A673 (cell line): ENCODE measurements around the gene TXNDC15. TPM values are rescaled to one million over a fixed set of nuclear protein-coding genes. Genes with fewer than 3 reads are reported as not detected.

ENCODE experiments used
- BruUV-seq: library from RNA; stranded (reverse); fragments of 400-500 nt; replicated peaks from 2 replicates; lab custom pipeline; 2021; lab: Mats Ljungman, UMichigan
- CTCF ChIA-PET: fragments of 300-600 bp; sonication (Branson Sonifier 250); formaldehyde crosslinking; loops from one replicate; lab custom pipeline; 2022; ENCODE audit warnings: antibody characterized with exemption; lab: Charles Lee
- POLR2A ChIA-PET: fragments of 300-600 bp; sonication (Branson Sonifier 250); formaldehyde crosslinking; loops from one replicate; lab custom pipeline; 2022; ENCODE audit warnings: antibody characterized with exemption; ENCODE audit not compliant: low non-redundant PET; lab: Charles Lee
- DNase-seq: peaks from one replicate; pipeline ENCODE4 v3.0.0-alpha.2; 2015; ENCODE audit warnings: low spot score
- H3K27ac ChIP-seq: fragments of 200-600 bp; sonication (generic); 2 replicates; pipeline ENCODE4 v1.5.1; 2016; ENCODE audit warnings: mixed run types, low read depth, mild to moderate bottlenecking, mixed read lengths, antibody characterized with exemption, low read length; ENCODE audit not compliant: poor library complexity, severe bottlenecking
- H3K27me3 ChIP-seq: fragments of 200-600 bp; sonication (generic); replicated peaks from 2 replicates; pipeline ENCODE4 v1.6.1; 2017; ENCODE audit warnings: mixed run types, low read depth, mild to moderate bottlenecking, mixed read lengths, antibody characterized with exemption, low read length; ENCODE audit not compliant: insufficient read depth, poor library complexity
- H3K36me3 ChIP-seq: fragments of 200-600 bp; sonication (generic); 2 replicates; pipeline ENCODE4 v1.6.1; 2016; ENCODE audit warnings: mixed run types, mild to moderate bottlenecking, mixed read lengths, antibody characterized with exemption, low read length; ENCODE audit not compliant: insufficient read depth, poor library complexity, severe bottlenecking
- H3K4me1 ChIP-seq: fragments of 200-600 bp; sonication (generic); 2 replicates; pipeline ENCODE4 v1.6.1; 2017; ENCODE audit warnings: mixed run types, mild to moderate bottlenecking, mixed read lengths, antibody characterized with exemption, low read length; ENCODE audit not compliant: insufficient read depth, poor library complexity, severe bottlenecking
- H3K4me3 ChIP-seq: fragments of 200-600 bp; sonication (generic); 2 replicates; pipeline ENCODE4 v1.5.1; 2016; ENCODE audit warnings: low read depth, mixed run types, mild to moderate bottlenecking, mixed read lengths, low read length; ENCODE audit not compliant: poor library complexity, severe bottlenecking
- H3K9me3 ChIP-seq: fragments of 200-600 bp; sonication (generic); 2 replicates; pipeline ENCODE4 v1.6.1; 2016; ENCODE audit warnings: mixed run types, low read depth, mild to moderate bottlenecking, mixed read lengths, antibody characterized with exemption, low read length; ENCODE audit not compliant: poor library complexity, severe bottlenecking
- EZH2 ChIP-seq: fragments of 200-600 bp; sonication (generic); IDR thresholded peaks from 2 replicates; pipeline ENCODE4 v1.6.1; 2017; ENCODE audit warnings: borderline replicate concordance, low read depth, mild to moderate bottlenecking, mixed read lengths, antibody characterized with exemption, low read length; ENCODE audit not compliant: poor library complexity, severe bottlenecking
- intact Hi-C: fragments of 100-400 bp; cut with micrococcal nuclease; formaldehyde crosslinking; loops from one replicate; pipeline ENCODE4 v1.10.0; 2022; ENCODE audit not compliant: unreplicated experiment
- total RNA-seq: library from RNA; stranded (reverse); gene quantifications from 2 replicates; pipeline ENCODE4 v1.2.3, GENCODE V29; 2021
- TF ChIP-seq, protein P1 (sequence below): fragments of 300-800, 200-600 bp; sonication (generic); conservative IDR thresholded peaks from 2 replicates; pipeline ENCODE4 v1.5.1; 2017; ENCODE audit warnings: low read depth, mild to moderate bottlenecking, antibody characterized with exemption, low read length, moderate library complexity, mixed read lengths

The TXNDC15 gene
- total RNA-seq, 1 experiment from 2014 or later, result 42.0 TPM

DNA sequence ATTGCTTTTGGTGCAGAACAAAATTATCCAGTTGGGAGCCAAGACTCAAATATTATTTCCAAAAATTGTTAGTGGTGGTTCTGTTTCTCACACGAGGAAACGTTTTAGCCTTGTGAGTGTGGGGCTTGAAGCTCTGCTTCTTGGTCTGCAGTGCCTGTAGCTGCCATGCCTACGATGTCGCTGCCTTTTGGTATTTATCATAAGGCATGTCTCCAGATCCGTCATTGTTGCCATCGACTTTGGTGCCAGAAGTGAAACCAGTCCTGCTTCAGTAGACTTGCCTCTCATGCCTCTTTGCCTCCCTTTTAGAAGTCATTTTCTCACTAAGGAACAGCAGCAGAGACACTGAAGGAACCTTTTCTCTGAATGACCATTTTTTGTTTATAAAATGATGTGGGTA, 63.9 kb downstream of the TXNDC15 start:
- Histone ChIP-seq H3K4me1 (no peaks in the 10 kb centered on the region), H3K36me3 (no peaks in the 10 kb centered on the region), H3K9me3 (no peaks in the 10 kb centered on the region), H3K27me3 (no peaks in the 10 kb centered on the region), H3K4me3 (no peak overlapping the region), H3K27ac (no peak overlapping the region)
- TF ChIP-seq, protein P1, sequence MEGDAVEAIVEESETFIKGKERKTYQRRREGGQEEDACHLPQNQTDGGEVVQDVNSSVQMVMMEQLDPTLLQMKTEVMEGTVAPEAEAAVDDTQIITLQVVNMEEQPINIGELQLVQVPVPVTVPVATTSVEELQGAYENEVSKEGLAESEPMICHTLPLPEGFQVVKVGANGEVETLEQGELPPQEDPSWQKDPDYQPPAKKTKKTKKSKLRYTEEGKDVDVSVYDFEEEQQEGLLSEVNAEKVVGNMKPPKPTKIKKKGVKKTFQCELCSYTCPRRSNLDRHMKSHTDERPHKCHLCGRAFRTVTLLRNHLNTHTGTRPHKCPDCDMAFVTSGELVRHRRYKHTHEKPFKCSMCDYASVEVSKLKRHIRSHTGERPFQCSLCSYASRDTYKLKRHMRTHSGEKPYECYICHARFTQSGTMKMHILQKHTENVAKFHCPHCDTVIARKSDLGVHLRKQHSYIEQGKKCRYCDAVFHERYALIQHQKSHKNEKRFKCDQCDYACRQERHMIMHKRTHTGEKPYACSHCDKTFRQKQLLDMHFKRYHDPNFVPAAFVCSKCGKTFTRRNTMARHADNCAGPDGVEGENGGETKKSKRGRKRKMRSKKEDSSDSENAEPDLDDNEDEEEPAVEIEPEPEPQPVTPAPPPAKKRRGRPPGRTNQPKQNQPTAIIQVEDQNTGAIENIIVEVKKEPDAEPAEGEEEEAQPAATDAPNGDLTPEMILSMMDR, result no peak
- no peak for TF ChIP-seq EZH2
- DNase-seq, result no peak
- BruUV-seq, result no TSS peak
- intact Hi-C loops, result no loop called here
- POLR2A ChIA-PET, result no interaction called here
- CTCF ChIA-PET, result no interaction called here

DNA sequence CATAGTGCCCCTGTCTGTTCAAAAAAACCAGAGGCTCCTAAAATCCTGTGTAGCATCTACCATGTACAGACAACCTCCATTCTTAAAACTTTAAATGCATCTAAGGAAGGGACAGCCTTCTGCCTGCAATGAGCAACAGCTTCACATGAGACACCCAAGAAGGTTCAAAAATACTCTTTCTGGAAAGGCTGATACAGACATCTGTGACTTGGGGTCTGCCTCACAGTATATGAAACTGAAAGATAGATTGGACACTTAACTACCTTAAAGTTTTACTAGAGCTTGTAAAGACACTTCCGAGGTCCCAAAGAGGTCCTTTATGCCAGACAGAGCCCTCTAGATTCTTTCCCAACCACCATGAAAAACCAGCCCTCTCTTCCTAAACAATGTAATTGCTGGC, 65.3 kb downstream of the TXNDC15 start:
- ChIA-PET POLR2A (no interaction called here), CTCF (no interaction called here)
- Histone ChIP-seq H3K4me1 (no peaks in the 10 kb centered on the region), H3K9me3 (no peaks in the 10 kb centered on the region), H3K36me3 (no peaks in the 10 kb centered on the region), H3K27me3 (no peaks in the 10 kb centered on the region), H3K27ac (no peak overlapping the region), H3K4me3 (no peak overlapping the region)
- no peak for TF ChIP-seq EZH2
- TF ChIP-seq, protein P1, result no peak
- no peak for DNase-seq
- BruUV-seq, result no TSS peak
- intact Hi-C loops, result no loop called here

DNA sequence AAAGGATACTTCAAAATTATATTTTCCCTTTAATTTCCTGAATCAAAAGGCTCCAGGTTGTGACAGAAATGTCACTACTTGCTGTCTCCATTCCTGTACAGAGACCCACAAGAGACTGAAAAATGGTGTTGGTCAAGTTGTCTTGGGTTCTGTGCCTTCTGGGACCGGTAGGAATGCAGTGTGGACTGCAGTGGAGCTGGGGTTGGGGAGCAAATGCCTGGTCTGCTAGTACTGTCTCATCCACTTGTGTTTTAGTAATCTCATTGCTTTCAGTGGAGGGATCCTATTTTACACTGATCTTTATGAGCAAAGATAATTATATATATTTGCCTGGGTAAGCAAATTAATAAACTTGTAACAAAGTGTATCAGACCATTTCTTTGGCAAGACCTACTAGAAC, 69.4 kb downstream of the TXNDC15 start:
- H3K4me1 ChIP-seq, result no peaks in the 10 kb centered on the region
- intact Hi-C loops, result no loop called here
- DNase-seq, result no peak
- BruUV-seq, result no TSS peak
- H3K27me3 ChIP-seq, result no peaks in the 10 kb centered on the region
- H3K9me3 ChIP-seq, result no peaks in the 10 kb centered on the region
- POLR2A ChIA-PET, result no interaction called here
- H3K36me3 ChIP-seq, result no peaks in the 10 kb centered on the region
- H3K27ac ChIP-seq, result no peak overlapping the region
- CTCF ChIA-PET, result no interaction called here
- H3K4me3 ChIP-seq, result no peak overlapping the region
- no peak for TF ChIP-seq EZH2
- TF ChIP-seq, protein P1, result no peak
